Measurements from ENCODE around the gene RIPOR3.
A peak's percentile ranks its signal among the peaks of the same experiment; 100 is the strongest.

Gene RIPOR3

DNA sequence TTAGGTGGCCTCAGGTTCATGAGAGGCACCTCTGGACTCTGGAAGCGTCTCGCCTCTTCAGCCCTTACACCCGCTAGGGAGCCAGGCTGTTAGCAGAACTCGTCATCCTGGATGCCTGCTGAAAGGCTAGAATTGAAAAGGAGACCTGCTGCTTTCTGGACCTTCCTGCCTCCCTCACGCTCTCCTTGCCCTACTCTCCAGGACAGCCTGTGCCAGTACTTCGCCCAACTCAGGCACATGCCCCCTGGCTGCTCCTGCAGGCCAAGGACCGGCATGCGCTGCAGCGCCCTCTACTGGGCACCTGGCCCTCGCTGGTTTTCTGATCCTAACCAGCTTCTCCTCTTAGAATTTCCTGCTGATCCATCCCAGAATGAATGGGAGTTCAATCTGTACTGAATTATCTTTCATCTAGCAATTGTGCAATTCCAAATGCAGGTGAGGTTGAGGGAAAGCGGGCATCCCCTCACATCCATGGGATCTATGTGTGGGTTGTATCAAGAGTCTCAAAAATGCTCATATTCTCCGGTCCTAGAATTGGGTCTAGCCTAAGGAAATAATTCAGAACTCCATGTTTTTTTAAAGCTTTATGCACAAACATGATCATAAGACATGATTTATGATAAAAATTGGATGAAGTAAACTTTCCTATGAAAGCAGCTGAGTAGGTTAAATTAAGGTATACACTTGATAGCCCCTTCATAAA, 103.2 kb downstream of the RIPOR3 start:
- peak; percentile 56 for DNase-seq (ENCODE audit: low read depth)

GRCh38 chr20:50587291-50587961, 103.9 kb downstream of the RIPOR3 start:
- DNase-seq (ENCODE audit: low read depth), result no peak

DNA sequence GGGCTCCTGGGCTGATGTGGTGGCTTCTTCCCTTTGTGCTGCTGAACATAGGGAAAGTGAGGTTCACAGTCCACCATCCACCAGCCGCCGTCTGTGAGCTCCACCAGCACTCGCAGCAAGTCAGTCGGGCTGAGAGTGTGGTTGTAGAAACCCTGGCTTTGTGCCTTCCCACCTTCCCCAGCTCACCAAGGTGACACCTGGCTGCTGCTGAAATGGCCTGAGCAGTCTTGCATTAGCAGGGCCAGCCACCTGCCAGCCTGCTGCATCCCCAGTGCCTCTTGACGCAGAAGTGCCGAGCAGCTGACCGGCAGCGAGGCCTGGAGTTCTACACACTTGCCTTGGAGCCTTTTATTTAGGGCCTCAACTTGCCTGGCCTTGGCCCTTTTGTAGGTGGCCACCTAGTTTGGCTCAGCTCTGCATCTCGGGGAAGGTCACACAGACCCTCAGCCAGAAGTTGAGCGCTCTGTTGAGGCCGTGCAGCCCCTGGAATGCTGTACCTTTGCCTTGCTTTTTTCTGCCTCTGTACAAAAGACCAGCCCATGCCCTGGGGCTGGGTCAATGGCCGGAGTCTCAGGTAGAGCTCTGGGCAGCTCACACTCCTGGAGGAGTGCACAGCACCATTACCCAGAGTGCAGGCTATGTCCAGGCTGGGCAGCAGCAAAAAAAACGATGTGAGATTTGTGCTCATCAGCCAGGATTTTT, 104.7 kb downstream of the RIPOR3 start:
- no peak for DNase-seq (ENCODE audit: low read depth)

DNA sequence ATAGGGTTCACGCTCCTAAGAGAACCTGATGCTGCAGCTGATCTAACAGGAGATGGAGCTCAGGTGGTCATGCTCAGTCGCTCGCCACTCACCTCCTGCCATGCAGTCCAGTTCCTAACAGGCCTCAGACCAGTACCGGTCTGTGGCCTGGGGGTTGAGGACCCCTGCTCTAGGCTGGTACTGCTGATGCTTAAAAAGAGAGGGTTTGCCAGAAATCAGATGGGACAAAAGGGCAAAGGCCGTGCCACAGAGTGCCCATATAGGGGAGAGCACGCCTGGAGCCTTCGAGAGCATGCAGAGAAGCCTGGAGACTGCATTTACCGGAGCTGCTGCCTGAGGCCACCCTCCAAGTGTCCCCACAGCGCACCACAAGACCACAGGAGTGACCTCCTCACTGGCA, 105.7 kb downstream of the RIPOR3 start:
- no peak for DNase-seq (ENCODE audit: low read depth)

DNA sequence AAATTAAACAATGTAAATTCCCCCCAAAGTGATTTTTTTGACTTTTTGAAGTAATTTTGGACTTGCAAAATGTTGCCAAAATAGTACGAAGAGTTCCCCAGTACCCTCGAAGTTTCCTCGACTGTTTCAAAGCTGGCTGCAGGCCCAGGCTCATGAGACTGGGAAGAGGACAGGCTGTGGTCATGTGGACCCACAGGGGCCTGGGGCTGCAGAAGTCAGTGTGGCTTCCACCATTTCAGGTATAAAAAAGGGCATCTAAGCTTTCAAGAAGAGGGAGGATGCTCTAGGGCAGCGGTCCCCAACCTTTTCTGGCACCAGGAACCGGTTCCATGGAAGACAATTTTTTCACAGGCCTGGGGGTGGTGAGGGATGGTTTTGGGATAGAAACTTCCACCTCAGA, 106.1 kb downstream of the RIPOR3 start:
- DNase-seq (ENCODE audit: low read depth), result no peak

GRCh38 chr20:50584687-50585086, 106.7 kb downstream of the RIPOR3 start:
- no peak for DNase-seq (ENCODE audit: low read depth)

DNA sequence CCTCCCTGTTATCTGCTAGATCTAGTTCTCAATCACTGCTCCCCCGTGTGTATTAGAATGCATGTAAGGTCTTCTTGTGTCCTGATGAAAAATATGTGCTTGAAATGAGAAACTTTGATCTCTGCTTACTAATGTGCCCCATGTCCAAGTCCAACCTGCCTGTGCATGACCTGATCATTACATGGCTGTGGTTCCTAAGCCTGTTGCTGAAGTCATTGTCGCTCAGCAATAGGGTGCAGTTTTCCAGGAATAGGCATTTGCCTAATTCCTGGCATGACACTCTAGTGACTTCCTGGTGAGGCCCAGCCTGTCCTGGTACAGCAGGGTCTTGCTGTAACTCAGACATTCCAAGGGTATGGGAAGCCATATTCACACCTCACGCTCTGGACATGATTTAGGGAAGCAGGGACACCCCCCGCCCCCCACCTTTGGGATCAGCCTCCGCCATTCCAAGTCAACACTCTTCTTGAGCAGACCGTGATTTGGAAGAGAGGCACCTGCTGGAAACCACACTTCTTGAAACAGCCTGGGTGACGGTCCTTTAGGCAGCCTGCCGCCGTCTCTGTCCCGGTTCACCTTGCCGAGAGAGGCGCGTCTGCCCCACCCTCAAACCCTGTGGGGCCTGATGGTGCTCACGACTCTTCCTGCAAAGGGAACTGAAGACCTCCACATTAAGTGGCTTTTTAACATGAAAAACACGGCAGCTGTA, 107.7 kb downstream of the RIPOR3 start:
- DNase-seq (ENCODE audit: low read depth), result no peak

GRCh38 chr20:50582591-50583234, 108.6 kb downstream of the RIPOR3 start:
- DNase-seq (ENCODE audit: low read depth), result no peak

DNA sequence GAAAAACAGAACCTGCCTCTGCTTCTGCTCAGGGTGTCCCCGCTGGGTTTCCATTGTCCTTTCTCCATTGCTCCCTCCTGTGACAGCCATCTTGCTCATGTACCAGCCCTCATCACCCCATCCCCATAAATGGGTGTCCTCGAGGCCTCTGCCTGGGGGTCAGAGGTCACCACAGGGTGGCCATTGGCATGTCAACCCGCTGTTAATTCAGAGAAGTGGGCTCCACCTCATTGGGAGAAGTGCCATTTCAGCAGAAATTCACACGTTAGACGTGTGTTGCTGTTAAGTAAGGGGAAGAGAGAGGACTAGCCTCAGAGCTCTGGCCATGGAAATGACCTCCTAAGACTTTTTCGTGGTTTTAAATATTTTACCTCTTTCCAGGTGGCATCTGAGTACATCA, 109.2 kb downstream of the RIPOR3 start:
- DNase-seq (ENCODE audit: low read depth), result no peak

DNA sequence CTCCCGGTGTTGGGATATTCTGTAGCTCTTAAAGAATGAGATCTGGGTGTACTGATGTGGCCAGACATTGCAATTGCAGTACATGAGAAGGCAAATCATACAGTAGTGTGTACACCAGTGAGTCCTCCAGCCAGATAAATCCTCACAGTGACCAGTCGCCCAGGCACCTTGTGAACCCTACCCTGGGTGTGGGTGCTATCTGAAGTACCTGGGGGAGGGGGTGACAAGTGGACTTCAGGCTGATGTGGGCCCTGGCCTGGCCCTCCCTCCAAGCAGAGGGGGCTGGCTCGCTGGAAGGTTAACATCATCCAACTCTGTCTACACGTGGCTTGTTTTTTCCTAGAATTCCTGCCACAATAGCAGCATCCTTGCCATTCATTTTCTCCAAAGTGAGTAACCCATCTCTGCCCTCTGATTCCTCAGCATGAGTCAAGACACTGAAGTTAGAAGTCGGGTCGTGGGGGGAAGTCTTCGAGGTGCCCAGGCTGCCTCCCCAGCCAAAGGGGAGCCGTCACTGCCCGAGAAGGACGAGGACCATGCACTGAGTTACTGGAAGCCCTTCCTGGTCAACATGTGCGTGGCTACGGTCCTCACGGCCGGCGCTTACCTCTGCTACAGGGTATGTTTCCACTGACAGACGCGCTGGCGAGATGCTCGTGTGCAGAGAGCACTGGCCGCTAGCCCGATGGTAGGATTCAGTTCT, 110.3 kb downstream of the RIPOR3 start:
- DNase-seq (ENCODE audit: low read depth), result no peak

DNA sequence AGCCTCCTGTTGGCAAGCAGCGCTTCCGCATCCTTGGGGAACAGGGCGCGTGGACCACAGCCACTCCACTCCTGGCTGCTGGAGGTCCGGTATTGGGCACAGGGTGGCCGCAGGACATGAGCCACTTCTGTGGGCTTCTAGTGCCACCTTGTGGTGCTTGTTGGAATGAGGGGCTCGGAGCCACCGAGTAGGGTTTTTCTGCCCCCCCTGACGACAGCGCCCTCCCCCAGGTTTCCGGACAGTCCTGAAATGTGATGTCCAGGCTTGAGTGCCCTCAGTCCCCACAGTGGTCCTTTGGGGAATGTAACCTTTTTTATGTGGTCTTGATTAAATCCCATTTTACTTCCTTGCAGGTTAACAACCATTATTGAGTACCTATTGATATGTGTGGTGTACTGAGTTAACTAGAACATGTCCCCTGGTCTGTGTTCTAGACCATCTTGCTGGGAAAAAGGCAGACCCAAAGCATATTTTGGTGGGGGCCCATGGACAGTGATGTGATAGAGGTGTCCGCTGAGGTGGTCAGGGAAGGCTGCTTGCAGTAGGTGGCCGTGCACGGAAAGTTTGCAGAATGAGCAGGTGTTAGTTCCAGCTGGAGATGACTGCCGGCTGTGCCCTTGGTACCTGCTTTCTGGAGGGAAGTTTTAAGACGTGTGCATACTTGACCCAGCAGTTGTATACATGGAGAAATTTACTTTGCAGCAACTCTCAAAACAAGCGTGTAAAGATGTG, 111.2 kb downstream of the RIPOR3 start:
- DNase-seq (ENCODE audit: low read depth), result no peak

DNA sequence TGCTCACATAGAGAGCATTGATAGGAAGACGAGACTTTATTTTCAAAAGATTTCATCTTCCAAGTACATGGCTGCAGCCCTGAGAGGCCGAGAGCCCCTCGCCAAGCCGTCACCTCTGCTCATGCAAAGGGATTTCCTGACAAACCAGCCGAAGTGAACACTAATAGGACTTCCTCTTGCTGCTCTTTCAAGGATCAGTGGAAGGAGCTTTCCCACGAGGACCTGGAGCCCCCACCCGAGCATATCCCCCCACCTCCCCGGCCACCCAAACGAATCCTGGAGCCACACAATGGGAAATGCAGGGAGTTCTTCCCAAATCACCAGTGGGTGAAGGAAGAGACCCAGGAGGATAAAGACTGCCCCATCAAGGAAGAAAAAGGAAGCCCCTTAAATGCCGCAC, 111.8 kb downstream of the RIPOR3 start:
- DNase-seq (ENCODE audit: low read depth), result no peak

DNA sequence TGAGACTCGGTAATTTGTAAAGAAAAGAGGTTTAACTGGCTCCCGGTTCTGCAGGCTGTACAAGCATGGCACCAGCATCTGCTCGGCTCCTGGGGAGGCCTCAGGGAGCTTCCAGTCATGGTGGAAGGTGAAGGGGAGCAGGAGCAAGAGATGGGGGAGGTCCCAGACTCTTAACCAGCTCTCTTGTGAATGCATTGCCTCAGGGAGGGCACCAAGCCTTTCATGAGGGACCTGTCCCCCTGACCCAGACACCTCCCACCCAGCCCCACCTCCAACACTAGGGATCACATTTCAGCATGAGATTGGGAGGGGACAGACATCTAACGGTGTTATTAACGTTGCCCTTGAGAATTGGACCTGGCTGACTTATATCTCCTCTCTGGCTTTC, 112.6 kb downstream of the RIPOR3 start:
- no peak for DNase-seq (ENCODE audit: low read depth)

DNA sequence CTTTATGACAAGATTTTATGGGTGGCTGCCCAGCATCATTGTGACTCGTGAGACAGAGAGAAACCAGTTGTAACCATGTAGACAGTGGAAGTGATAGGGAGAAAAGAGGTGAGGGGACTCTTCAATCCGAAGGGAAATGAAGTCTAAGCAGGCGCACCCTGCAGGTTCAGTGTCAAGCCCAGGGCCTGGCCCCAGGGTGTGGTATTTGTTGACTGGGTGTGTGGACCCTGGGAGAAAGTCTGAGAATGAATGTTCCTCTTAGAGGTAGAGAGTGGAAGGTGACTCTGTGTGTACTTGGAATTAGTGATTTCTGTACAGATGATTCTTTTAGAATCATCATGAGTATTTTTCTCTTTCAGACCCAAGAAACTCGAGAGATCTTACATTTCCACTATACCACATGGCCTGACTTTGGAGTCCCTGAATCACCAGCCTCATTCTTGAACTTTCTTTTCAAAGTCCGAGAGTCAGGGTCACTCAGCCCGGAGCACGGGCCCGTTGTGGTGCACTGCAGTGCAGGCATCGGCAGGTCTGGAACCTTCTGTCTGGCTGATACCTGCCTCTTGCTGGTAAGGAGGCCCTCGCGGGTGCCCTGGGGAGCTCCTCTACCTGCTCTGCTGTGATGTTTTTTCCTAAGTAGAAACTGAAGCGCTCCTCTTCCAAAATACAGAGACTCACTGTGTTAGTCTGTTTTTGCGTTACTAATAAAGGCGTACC, 113.1 kb downstream of the RIPOR3 start:
- DNase-seq (ENCODE audit: low read depth), result no peak

- no peak for DNase-seq (ENCODE audit: low read depth)
Measured at GRCh38 chr20:50577175-50578018, 113.9 kb downstream of the RIPOR3 start.

- DNase-seq (ENCODE audit: low read depth), result peak; percentile 47
Measured at GRCh38 chr20:50575865-50576720, 115.2 kb downstream of the RIPOR3 start.

DNA sequence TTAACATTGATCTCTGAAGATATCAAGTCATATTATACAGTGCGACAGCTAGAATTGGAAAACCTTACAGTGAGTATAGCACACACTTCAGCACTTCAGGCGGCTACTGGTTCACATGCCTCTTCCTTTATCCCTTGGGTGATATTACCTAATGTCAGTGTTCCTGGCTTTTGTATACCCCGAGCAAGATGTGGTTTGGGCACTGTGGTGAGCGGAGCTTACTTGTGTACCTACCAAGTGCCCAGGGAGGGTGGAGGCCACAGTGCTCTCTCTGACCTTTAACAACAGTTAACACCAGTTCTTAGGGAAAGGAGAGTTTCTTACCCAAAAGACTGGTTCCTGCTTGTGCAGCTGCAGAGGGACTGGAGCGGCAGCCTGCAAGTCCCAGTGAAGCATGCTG, 116.8 kb downstream of the RIPOR3 start:
- no peak for DNase-seq (ENCODE audit: low read depth)

DNA sequence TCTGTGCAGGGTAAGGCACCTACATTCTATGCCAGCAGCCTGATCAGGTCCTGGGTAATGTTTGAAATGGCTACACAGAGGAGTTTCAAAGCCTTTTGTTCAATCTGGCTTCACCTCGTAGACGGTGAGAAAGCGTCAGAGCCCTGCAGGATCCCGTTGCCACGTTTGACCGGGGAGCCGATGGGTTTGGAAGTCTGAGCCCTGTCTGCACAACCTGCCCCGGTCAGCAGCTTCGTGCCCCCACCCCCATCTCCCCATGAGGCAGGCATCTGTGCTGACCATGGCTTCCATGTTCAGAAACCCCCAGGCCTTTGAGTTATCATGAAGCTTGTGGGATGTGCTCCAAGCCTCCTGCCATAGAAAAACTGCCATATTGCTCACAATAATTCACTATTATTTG, 117.2 kb downstream of the RIPOR3 start:
- no peak for DNase-seq (ENCODE audit: low read depth)

Measured in activated T-helper 1 cell treated with Interleukin-2 at 50 U/mL for 16 hours (primary cell).